ENCODE measurements around the gene ZCCHC14. TPM values are rescaled to one million over a fixed set of nuclear protein-coding genes. Genes with fewer than 3 reads are reported as not detected.
"Not testable (repeated sequence)": the region's sequence is repeated elsewhere in the genome, so short reads cannot be mapped to it uniquely, and the experiment has no call there.

Gene ZCCHC14
- total RNA-seq, 1 donor from 2014 or later = 19.2 TPM

DNA sequence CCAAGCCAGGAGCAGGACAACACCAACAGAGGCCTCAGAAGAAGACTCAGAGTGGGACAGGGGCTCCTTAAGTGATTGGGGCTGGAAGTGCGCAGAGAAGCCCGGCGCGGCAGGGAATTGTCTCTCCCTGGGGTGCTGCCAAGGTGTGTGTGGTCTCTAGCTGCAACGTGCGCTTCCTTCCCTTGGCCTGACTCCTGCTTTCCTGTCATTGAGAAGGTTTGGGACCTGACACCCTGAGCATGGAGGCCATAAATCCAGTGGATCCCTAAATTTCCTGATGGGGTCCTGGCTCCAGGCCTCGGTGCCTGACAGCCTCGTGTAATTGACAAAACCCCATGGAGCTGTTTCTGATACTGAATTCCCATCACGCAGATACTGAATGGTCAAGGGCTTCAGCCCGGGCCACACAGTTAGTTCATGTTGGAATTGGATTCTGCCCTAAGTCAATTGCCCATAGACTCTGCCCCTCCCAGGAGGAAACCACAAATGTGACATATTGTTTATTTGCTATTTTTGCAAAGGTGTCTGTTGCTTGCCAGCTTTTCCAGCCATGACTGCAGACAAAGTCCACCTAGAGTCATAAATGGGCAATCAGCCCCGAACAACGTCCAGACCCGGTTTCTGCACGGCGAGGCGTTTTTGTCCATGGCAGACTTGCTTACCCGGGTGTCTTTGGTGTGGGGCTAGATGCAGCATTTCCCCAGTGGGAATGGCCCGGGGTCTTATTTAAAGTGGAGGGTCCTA lies 4.4 kb upstream of the ZCCHC14 start:
- not testable (repeated sequence) for DNase-seq

DNA sequence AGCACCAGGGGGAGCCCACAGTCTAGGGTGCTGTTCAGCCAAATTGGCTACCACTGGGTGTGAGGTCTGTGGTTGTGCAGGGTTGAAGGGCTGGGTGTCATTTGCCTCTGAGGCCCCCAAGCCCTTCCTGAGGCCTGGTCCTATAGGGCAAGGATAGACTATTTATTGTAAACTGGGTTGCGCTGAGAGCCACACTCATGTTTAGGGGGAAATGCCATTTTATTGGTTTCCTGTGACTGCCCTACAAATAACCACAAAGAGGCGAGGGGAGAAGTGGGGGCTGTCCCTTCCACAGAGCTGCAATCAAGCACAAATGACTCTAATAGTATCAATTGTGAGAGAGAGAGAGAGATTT lies 3.6 kb upstream of the ZCCHC14 start:
- DNase-seq = no peak

DNA sequence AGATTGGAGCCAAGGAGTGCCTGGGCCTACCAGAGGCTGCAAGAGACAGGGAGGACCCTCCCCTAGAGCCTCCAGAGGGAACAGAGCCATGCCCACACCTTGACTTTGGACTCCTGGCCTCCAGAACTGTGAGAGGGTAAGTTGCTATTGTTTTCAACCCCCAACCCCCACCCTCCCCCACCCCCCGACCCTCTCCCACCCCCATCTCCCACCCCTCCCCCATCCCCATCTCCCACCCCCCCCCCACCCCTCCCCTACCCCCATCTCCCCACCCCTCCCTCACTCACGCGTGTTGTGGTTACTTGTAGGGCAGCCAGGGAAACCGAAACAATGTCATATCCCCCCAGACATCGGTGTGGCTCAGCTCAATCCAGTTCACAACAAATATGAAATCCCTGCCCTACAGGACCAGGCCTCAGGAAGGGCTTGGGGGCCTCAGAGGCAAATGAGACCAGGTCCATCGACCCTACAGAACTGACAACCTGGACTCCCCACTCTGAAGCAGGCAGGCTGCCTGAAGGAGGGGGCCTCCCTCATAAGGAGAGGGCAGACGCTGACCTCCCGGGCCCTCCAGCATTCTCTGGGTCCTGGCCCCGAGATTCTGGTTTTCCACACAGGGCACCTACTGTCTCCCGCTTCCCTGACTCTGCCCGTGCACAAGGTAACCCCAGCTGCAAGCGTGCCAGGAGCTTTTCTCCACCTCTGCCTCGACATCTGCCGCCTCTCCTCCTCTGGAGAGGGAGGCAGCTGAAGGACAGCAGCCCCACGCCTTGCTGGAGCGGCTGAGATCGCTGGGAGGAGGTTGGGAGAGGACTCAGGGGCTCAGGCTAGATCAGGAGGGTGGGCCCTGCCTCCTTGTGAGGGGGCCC lies 3.0 kb upstream of the ZCCHC14 start:
- no peak for DNase-seq

DNA sequence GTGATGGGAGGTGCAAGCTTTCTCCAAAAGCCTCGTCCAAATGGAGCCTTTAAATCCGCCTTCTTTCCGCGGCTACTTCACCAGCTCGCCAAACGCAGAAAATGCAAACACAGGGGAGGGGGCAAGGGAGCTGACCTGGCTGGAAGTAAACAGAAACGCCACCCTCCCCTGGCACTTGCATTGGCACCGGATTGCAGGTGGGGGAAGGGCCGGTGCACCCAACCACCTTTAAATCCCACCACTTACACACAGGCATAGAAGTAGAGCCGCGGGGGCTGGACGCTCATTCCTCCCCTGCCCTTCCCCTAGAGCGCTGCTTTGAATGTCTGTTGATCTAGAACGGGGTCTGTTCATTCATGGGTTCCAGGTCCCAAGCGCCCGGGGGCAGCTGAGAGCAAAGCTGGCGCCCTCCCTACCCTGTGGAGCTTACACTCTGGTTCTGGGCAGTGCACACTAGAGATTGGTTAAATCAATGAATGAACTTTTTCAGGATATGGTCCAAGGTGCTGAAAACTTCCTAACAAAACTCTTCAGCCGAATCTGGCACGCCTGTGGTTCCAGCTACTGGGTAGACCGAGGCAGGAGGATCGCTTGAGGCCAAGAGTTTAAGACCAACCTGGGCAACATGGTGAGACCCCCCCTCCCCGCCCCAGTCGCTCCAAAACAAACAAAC lies 920 bp upstream of the ZCCHC14 start:
- DNase-seq = no peak

DNA sequence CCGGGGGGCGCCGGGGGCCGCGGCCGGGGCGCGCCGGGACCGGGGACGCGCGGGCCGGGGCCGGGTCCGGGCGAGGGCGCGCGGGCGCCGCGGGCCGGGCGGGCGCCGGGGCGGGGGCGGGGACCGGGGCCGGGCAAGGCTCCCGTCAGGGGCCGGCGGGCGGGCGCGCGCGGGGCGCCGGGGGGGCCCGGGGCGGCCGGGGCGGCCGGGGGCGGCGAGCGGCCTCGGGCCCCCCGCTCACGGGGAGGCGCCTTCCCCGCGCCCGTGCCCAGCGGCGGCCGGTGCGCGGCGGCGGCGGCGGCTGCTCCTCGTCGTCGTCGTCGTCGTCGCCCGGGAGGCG lies 563 bp downstream of the ZCCHC14 start:
- no peak for DNase-seq

DNA sequence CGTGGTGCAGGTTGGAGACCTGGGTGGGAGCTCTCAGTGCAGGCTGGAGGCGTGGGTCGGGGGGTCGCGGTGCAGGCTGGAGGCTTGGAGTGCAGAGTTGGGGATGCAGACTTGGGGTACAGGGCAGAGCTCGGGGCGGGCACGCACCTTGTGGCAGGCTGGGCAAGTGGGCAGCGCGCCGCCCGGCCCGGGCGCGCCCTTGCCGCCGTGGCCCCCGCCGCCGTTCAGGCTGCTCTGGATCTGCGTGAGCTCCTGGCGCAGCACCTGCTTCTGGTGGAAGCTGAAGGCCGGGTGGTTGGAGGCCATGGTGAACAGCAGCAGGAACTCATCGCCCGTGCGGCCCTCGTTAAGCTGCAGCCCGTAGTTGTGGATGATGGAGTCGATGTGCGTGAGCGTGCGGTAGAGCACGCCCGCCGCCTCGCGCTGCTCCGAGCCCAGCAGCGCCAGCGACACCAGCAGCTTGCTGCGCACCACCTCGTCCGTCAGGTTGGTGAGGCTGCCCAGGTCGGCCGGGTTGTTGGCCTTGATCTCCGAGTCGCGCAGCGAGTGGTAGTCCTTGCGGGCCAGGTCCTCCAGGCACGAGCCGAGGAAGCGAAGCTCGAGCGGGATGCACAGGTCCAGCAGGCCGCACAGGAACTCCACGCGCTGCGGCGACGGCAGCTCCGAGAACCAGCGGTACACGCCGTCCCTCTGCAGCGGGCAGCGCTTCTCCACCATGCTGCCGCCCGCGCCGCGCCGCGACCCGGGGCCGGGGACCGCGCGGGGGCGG lies 1.1 kb downstream of the ZCCHC14 start:
- DNase-seq = no peak

DNA sequence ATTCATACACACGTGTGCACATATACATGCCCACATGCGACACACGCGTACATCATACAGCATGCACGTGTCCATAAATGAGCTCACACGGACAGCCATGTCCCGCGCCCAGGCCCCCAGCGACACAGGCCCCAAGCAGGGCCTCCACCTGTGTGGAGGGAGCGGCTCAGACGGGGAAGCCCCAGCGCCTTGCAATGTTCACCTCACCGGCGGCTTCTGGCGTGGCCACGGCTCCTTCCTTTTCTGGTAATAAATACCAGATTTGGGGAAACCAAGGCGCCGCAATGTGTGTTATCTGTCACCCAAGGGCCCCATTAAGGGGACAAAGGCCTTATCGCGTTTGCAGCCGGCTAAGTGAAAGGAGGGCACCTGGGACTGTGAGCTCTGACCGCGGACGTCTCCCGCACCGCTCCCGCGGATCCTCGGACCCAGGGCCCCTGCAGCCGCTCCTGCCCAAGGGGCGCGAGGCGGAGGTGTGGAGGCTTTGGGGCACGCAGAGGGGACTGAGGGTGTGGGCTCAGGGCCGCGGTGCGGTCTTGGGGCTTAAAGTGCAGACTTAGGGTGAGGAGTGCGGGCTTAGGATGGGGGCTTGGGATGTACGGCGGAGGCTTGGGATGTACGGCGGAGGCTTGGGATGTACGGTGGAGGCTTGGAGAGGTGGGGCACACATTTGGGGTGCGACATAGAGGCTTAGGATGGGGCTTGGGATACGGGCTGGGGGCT lies 1.9 kb downstream of the ZCCHC14 start:
- not testable (repeated sequence) for DNase-seq

DNA sequence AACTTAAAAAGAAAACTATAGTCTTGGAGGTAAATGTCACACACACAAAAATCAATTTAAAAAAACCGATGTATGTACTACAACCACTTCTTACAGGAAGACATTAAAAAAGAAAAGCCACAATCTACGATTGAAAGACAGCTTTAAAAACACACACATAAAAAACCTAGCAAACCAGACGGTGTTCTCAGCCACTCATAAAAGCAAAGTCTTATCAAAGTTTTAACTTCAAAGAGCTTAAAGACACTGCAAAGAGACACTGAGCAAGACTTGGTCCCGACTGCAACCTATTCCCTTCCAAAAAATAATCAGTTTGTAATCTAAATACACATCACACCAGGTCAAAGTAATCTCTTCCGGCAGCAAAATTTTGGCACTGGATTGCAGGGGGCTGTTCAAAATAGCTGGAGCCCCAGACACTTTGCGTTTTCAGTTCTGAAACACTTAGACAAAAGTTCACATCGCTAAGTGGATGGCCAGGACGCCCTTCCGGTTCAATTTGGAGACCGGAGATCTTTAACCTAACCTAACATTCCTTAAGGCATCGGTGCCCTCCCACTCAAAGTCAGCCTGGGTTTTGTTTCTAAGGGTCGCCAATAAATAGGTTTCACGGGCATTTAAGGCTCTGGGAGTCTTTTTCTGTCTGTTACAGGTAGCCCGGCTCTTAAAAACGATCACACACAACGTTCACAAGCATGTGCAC lies 2.6 kb downstream of the ZCCHC14 start:
- DNase-seq = no peak

DNA sequence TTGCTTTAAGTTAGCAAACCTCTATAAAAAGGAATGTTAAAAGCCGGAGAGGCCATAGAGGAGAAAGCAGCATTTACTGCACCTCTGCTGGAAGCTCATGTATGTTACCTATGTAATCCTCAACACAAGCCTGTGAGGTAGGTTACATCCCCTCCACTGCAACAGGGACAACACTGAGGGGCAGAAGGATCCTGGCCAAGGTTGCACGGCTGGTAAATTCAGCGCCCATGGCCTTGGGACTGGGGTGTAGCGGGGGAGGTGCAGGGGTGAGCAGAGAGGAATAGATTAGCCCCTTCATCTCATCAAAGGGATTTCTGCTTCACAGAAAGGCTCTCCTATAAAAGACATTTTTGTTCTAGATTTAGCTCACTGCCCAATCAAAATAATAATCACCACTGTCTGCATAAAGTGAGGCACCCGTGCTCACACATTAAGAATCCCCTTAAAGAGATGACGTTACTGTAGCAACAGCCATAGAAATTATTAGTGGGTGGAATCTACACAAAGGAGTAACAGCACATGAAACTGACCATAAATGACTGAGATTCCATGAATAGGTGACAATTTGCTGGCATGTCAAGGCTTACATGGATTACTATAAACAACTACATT lies 3.3 kb downstream of the ZCCHC14 start:
- DNase-seq = no peak

DNA sequence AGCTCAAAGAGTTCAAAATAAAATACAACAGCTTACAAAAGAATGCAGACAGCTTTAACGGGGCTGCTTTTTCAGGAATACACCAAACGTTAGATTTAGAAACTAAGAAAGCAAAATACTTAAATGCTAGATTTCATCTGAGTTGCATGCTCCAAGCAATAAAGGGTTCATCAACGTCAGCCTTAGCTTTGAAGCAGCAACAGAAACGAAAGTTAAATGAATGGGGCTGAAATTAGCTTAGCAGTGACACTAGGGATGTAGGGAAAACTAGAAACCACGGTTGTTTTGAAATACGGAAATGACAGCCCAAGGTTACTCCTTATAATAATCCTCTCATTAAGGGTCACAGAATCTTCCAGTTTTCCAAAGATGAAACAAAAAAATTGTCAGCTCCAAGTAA lies 3.9 kb downstream of the ZCCHC14 start:
- DNase-seq = not testable (repeated sequence)

DNA sequence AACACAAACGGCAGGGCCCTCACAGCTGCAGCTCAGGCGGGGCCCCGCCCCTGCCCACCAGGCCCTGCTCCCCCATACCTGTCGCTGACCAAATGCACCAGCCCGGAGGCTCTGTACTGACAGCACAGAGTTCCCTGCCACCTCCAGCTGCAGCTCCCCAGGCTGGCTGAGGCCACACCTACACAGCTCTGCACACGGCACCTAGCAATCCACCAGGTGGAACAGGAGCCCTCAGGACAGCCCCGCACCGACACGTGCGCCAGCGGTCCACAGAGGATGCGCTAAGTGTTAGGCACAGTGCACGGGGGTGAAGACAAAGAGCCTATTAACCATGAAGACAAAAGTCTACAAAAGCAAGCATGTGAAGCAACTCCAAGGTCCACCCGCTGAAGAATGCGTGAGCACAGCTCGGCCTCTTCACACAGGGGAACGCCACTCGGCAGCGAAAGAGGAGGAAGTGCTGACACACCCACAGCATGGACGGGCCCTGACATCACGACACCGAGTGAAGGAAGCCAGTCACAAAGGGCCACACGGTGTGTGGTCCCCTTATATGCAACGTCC lies 5.4 kb downstream of the ZCCHC14 start:
- DNase-seq = peak; percentile 34

DNA sequence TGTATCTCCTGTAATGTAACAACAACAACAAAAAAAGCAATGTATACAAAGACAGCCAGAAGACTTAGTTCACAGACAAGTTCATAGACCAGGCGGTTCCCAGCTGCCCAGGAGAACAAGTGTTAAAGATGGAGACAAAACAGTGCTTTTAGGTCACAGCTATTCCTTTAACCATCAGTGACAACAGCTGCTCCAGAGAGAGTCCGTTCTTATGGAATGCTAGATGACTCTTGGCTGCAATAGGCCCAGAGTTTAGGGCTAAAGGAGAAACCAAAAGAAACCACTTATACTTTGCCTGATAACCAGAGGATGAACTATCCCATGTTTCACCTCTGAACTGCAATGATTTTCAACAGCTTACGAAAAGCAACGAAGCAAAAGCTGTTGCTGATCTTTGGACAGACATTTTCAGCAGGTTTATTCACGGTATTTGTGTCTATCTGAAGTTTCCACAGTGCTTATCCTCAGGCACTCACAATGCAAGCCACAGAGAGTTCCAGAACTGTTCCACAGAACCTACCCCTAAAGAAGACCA lies 6.0 kb downstream of the ZCCHC14 start:
- DNase-seq = peak; percentile 60

DNA sequence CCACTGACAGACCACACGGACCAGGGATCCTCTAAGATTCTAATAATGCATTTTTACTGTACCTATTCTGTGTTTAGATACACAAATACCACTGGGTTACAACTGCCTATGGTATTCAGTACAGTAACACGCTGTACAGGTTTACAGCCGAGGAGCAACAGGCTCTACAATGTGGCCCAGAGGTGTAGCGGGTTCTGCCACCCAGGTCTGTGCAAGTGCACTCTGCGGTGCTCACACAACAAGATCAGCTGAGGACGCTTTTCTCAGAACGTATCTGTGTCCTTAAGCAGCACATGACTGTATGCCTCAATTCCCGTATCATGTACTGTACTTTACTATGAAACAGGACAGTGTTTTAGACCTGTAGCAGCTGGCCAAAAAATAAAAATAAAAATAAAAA lies 6.5 kb downstream of the ZCCHC14 start:
- DNase-seq = no peak

DNA sequence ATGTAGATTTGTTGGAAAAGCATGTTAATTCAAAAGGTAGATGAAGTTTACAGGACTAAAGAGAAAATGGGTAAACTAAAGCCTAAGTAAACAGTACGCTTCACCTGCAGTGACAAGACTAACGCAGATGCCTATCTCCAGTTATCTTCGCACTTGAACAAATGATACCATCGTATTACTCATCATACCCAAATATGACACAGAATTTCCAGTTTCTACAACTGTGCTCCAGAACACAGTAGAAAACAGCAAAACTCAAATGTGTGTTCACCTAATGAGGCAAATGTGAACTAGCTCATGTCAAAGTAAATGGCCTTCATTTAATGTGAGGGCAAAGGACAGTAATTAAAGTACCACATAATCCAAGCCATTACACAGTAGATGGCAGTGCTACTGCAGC lies 7.0 kb downstream of the ZCCHC14 start:
- DNase-seq = not testable (repeated sequence)

DNA sequence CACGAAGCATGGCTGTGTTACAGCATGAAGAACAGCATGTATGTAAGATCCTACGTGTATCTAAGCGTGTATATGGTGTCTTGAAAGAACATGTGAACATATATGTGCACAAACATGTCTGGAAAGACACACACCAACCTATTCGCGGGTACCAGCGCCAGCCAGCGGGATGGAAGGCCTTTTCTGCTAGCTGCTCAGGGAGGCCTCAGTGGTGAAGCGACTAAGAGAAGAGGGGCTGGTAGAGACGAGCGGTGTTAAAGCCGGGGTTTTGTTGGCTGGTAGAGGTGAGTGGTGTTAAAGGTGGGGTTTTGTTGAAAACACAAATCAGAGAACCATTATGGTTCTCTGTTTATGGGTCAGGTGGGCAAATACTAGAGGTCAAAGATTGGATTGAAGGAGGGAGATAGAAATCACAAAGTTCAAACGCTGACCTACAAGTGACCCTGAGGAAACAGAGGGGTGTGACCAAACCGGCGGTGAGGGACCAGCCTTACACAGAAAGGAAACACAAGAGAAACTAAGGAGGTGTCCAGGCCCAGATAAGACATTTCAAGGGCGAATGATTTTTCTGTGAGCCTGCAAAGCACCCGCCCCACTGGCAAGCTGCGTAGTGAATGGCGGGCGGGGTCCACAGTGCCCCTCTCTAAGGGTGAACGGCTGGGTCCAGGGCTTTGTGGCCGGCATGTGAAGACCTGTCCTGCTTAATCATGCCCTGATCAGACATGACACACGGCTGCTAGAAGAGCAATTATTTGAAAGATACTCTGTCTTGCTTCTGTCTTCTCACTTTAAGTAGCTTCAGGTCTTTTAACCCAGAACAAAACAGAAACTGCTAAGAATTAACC lies 8.1 kb downstream of the ZCCHC14 start:
- DNase-seq = no peak

DNA sequence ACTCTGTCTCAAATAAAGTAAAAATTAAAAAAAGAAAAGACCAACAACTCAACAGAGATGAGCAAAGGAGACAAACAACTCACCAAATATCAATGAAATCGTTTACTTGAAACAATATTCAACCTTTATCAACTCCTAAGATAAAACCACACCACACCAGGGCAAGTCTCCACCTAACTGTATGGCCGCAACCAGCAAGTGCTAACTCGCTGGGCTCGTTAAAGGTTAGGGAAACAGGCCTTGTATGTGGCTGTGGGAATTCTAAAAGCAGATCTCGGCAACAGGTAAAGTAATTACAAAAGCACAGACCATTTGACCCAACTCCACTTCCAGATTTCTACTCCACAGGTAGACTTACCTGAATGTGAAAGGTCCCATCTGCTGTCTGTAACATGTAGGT lies 9.3 kb downstream of the ZCCHC14 start:
- DNase-seq = no peak

DNA sequence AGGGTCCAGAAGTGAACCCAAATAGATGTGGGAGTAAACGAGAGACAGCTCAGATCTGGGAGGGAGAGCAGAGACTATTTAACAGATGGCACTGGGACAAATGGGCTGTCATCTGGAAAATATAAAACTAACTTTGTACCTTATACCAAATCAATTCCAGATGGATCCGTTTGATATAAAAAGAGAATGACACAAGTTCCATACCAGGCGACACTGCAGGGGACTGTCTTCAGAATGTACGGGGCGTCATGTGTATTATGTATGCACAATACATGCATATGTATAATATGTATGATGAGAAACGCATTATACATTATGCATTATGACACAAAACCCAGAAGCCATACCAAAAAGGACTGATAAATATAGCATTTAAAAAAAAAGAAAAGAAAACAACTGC lies 10.2 kb downstream of the ZCCHC14 start:
- DNase-seq = not testable (repeated sequence)

DNA sequence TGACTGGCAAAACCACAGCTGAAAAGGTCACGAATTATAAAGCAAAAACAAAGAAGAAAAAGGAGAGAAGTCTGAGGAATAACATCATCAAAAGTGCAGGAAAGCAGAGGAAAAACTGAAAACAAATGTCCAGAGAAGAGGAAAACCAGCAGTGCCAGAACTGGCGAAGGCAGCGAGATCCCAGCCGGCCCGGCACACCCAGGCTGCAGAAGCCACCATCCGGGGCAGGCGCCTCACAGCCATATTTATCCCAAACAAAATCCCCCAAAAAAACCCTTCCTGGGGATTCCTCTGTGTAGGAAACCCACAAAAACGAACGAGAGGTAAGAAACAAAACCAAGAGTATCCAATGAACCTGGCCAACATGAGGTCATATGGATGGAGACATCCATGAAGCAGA lies 10.6 kb downstream of the ZCCHC14 start:
- DNase-seq = no peak

DNA sequence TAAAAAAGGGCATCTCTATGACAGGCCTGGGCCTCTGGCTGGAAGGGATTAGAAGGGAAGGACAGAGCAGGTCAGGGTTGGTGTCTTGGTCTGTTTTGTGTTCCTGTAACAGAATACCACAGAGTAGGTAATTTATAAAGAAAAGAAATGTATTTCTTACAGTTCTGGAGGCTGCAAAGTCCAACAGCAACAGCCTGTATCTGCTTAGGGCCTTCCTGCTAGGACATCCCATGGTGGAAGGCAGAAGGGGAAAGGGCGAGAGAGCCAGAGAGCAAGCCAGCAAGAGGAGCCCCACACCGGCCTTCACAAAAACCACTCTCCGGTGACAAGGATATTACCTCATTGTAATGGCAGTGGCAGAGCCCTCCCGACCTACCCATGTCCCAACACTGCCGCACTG lies 11.1 kb downstream of the ZCCHC14 start:
- not testable (repeated sequence) for DNase-seq
